ENCODE data around the gene RYR2. TPM values are rescaled to one million over a fixed set of nuclear protein-coding genes. Genes with fewer than 3 reads are reported as not detected.

Gene RYR2
- total and polyA plus RNA-seq, 5 experiments from 2014 or later, result not detected

- no peaks in the 10 kb centered on the region for H3K36me3 Mint-ChIP-seq
- ATAC-seq (no peak), DNase-seq (no peak)
- H3K9me3 Mint-ChIP-seq, result peaks cover 0 to 3% (median 0%) of the 10 kb centered on the region in 9 donors
- H3K4me1 Mint-ChIP-seq, result no peaks in the 10 kb centered on the region
- H3K27me3 Mint-ChIP-seq, result peaks cover 0 to 16% (median 5%) of the 10 kb centered on the region in 5 donors
- no peak overlapping the region for H3K27ac Mint-ChIP-seq
- no peak overlapping the region for H3K4me3 Mint-ChIP-seq
- POLR2A ChIA-PET, result no interaction called here
These were observed 128.2 kb downstream of the RYR2 start for GRCh38 chr1:237170149-237170548.

- peaks cover 0 to 16% (median 5%) of the 10 kb centered on the region in 5 donors for H3K27me3 Mint-ChIP-seq
- ATAC-seq, result no peak
- H3K4me1 Mint-ChIP-seq, result no peaks in the 10 kb centered on the region
- no peak overlapping the region for H3K4me3 Mint-ChIP-seq
- H3K36me3 Mint-ChIP-seq, result no peaks in the 10 kb centered on the region
- POLR2A ChIA-PET, result no interaction called here
- no peak for DNase-seq
- H3K27ac Mint-ChIP-seq, result no peak overlapping the region
- H3K9me3 Mint-ChIP-seq, result peaks cover 0 to 3% (median 0%) of the 10 kb centered on the region in 9 donors
These were observed 129.6 kb downstream of the RYR2 start for GRCh38 chr1:237171454-237172117.

GRCh38 chr1:237172118-237172485 lies 130.1 kb downstream of the RYR2 start:
- no peak overlapping the region for H3K27ac Mint-ChIP-seq
- H3K4me1 Mint-ChIP-seq, result no peaks in the 10 kb centered on the region
- POLR2A ChIA-PET, result no interaction called here
- H3K36me3 Mint-ChIP-seq, result no peaks in the 10 kb centered on the region
- DNase-seq, result no peak
- peaks cover 0 to 3% (median 0%) of the 10 kb centered on the region in 9 donors for H3K9me3 Mint-ChIP-seq
- H3K4me3 Mint-ChIP-seq, result no peak overlapping the region
- no peak for ATAC-seq
- peaks cover 0 to 16% (median 5%) of the 10 kb centered on the region in 5 donors for H3K27me3 Mint-ChIP-seq

- Mint-ChIP-seq H3K27me3 (peaks cover 0 to 14% (median 1%) of the 10 kb centered on the region in 5 donors), H3K27ac (no peak overlapping the region), H3K9me3 (no peaks in the 10 kb centered on the region), H3K36me3 (no peaks in the 10 kb centered on the region), H3K4me3 (no peak overlapping the region), H3K4me1 (no peaks in the 10 kb centered on the region)
- POLR2A ChIA-PET, result no interaction called here
- ATAC-seq (no peak), DNase-seq (no peak)
These were observed 137.5 kb downstream of the RYR2 start for GRCh38 chr1:237179503-237179902.

GRCh38 chr1:237180256-237180655 lies 138.3 kb downstream of the RYR2 start:
- H3K27me3 Mint-ChIP-seq, result peaks cover 0 to 13% (median 1%) of the 10 kb centered on the region in 5 donors
- no peak for DNase-seq
- no peaks in the 10 kb centered on the region for H3K4me1 Mint-ChIP-seq
- no peaks in the 10 kb centered on the region for H3K36me3 Mint-ChIP-seq
- POLR2A ChIA-PET, result no interaction called here
- H3K9me3 Mint-ChIP-seq, result no peaks in the 10 kb centered on the region
- no peak overlapping the region for H3K27ac Mint-ChIP-seq
- no peak overlapping the region for H3K4me3 Mint-ChIP-seq
- no peak for ATAC-seq

- no peaks in the 10 kb centered on the region for H3K36me3 Mint-ChIP-seq
- no peak for DNase-seq
- no peak for ATAC-seq
- H3K27me3 Mint-ChIP-seq, result peaks cover 0 to 13% (median 1%) of the 10 kb centered on the region in 5 donors
- no peaks in the 10 kb centered on the region for H3K4me1 Mint-ChIP-seq
- POLR2A ChIA-PET, result no interaction called here
- no peak overlapping the region for H3K4me3 Mint-ChIP-seq
- H3K27ac Mint-ChIP-seq, result no peak overlapping the region
- no peaks in the 10 kb centered on the region for H3K9me3 Mint-ChIP-seq
These were observed 139.8 kb downstream of the RYR2 start for GRCh38 chr1:237181743-237182317.

GRCh38 chr1:237183963-237184540 lies 142.1 kb downstream of the RYR2 start:
- Mint-ChIP-seq H3K27ac (no peak overlapping the region), H3K4me1 (no peaks in the 10 kb centered on the region), H3K9me3 (no peaks in the 10 kb centered on the region), H3K4me3 (no peak overlapping the region), H3K27me3 (peaks cover 0 to 15% (median 3%) of the 10 kb centered on the region in 5 donors), H3K36me3 (no peaks in the 10 kb centered on the region)
- ATAC-seq (no peak), DNase-seq (no peak)
- POLR2A ChIA-PET, result no interaction called here

GRCh38 chr1:237186675-237187074 lies 144.7 kb downstream of the RYR2 start:
- no peak overlapping the region for H3K27ac Mint-ChIP-seq
- no peaks in the 10 kb centered on the region for H3K4me1 Mint-ChIP-seq
- H3K36me3 Mint-ChIP-seq, result no peaks in the 10 kb centered on the region
- no peaks in the 10 kb centered on the region for H3K9me3 Mint-ChIP-seq
- peaks cover 0 to 17% (median 2%) of the 10 kb centered on the region in 5 donors for H3K27me3 Mint-ChIP-seq
- no peak for DNase-seq
- ATAC-seq, result no peak
- POLR2A ChIA-PET, result no interaction called here
- no peak overlapping the region for H3K4me3 Mint-ChIP-seq

GRCh38 chr1:237187842-237188241 lies 145.9 kb downstream of the RYR2 start:
- no peak overlapping the region for H3K4me3 Mint-ChIP-seq

GRCh38 chr1:237191403-237191802 lies 149.4 kb downstream of the RYR2 start:
- POLR2A ChIA-PET, result no interaction called here
- H3K9me3 Mint-ChIP-seq, result no peaks in the 10 kb centered on the region
- H3K36me3 Mint-ChIP-seq, result no peaks in the 10 kb centered on the region
- ATAC-seq (no peak), DNase-seq (no peak)
- H3K4me3 Mint-ChIP-seq, result no peak overlapping the region
- H3K4me1 Mint-ChIP-seq, result no peaks in the 10 kb centered on the region
- H3K27ac Mint-ChIP-seq, result no peak overlapping the region
- H3K27me3 Mint-ChIP-seq, result peaks cover 0 to 21% (median 2%) of the 10 kb centered on the region in 5 donors

More at GRCh38 chr1:237187842-237188241, 145.9 kb downstream of the RYR2 start:
- Mint-ChIP-seq H3K27me3 (peaks cover 0 to 17% (median 2%) of the 10 kb centered on the region in 5 donors), H3K27ac (peak overlapping the region in 2 of 10 donors; percentile 32 to 35), H3K36me3 (no peaks in the 10 kb centered on the region), H3K4me1 (no peaks in the 10 kb centered on the region), H3K9me3 (no peaks in the 10 kb centered on the region)
- no peak for ATAC-seq
- no peak for DNase-seq
- POLR2A ChIA-PET, result no interaction called here

- POLR2A ChIA-PET, result no interaction called here
- no peak for ATAC-seq
- H3K27me3 Mint-ChIP-seq, result peaks cover 0 to 8% (median 0%) of the 10 kb centered on the region in 5 donors
These were observed 155.8 kb downstream of the RYR2 start for GRCh38 chr1:237197470-237198425.

GRCh38 chr1:237199026-237199425 lies 157.0 kb downstream of the RYR2 start:
- peaks cover 0 to 8% (median 0%) of the 10 kb centered on the region in 5 donors for H3K27me3 Mint-ChIP-seq
- no peak overlapping the region for H3K27ac Mint-ChIP-seq
- no peaks in the 10 kb centered on the region for H3K9me3 Mint-ChIP-seq
- POLR2A ChIA-PET, result no interaction called here
- H3K4me3 Mint-ChIP-seq, result no peak overlapping the region
- ATAC-seq, result no peak
- H3K36me3 Mint-ChIP-seq, result no peaks in the 10 kb centered on the region
- no peak for DNase-seq
- no peaks in the 10 kb centered on the region for H3K4me1 Mint-ChIP-seq

More at GRCh38 chr1:237197470-237198425, 155.8 kb downstream of the RYR2 start:
- no peaks in the 10 kb centered on the region for H3K9me3 Mint-ChIP-seq
- no peak for DNase-seq
- H3K4me1 Mint-ChIP-seq, result no peaks in the 10 kb centered on the region
- H3K4me3 Mint-ChIP-seq, result no peak overlapping the region
- no peak overlapping the region for H3K27ac Mint-ChIP-seq
- H3K36me3 Mint-ChIP-seq, result no peaks in the 10 kb centered on the region

GRCh38 chr1:237201155-237201554 lies 159.2 kb downstream of the RYR2 start:
- no peak overlapping the region for H3K27ac Mint-ChIP-seq
- H3K4me3 Mint-ChIP-seq, result no peak overlapping the region
- POLR2A ChIA-PET, result no interaction called here
- H3K9me3 Mint-ChIP-seq, result no peaks in the 10 kb centered on the region
- H3K27me3 Mint-ChIP-seq, result peaks cover 0 to 16% (median under 1%) of the 10 kb centered on the region in 5 donors
- H3K4me1 Mint-ChIP-seq, result no peaks in the 10 kb centered on the region
- no peak for DNase-seq
- H3K36me3 Mint-ChIP-seq, result no peaks in the 10 kb centered on the region
- no peak for ATAC-seq

Data from naive thymus-derived CD8-positive, alpha-beta T cell (primary cell).